GM19238 (cell line): ENCODE data around the gene FAM120AOS.

ENCODE experiments used
- DNase-seq: peaks from one replicate; pipeline ENCODE4 v3.0.0; 2011; ENCODE audit warnings: low spot score; ENCODE audit not compliant: insufficient read length

Gene FAM120AOS

GRCh38 chr9:93467462-93467861, 14.1 kb upstream of the FAM120AOS start:
- no peak for DNase-seq

- DNase-seq: no peak
These were observed 13.7 kb upstream of the FAM120AOS start for GRCh38 chr9:93467062-93467416.

GRCh38 chr9:93466416-93467061, 13.2 kb upstream of the FAM120AOS start:
- DNase-seq: no peak

GRCh38 chr9:93465855-93466254, 12.5 kb upstream of the FAM120AOS start:
- DNase-seq: no peak

GRCh38 chr9:93464876-93465275, 11.5 kb upstream of the FAM120AOS start:
- no peak for DNase-seq

GRCh38 chr9:93464395-93464794, 11.0 kb upstream of the FAM120AOS start:
- DNase-seq: no peak

GRCh38 chr9:93463638-93464248, 10.4 kb upstream of the FAM120AOS start:
- no peak for DNase-seq

- DNase-seq: no peak
These were observed 8.4 kb upstream of the FAM120AOS start for GRCh38 chr9:93461821-93462220.

GRCh38 chr9:93461414-93461743, 8.0 kb upstream of the FAM120AOS start:
- DNase-seq: no peak

- no peak for DNase-seq
These were observed 7.5 kb upstream of the FAM120AOS start for GRCh38 chr9:93460689-93461413.

GRCh38 chr9:93459432-93459847, 6.1 kb upstream of the FAM120AOS start:
- DNase-seq: no peak

- DNase-seq: no peak
These were observed 5.3 kb upstream of the FAM120AOS start for GRCh38 chr9:93458712-93459111.

- DNase-seq: no peak
These were observed 3.6 kb upstream of the FAM120AOS start for GRCh38 chr9:93457006-93457405.

GRCh38 chr9:93456504-93456903, 3.1 kb upstream of the FAM120AOS start:
- DNase-seq: no peak

GRCh38 chr9:93456022-93456421, 2.6 kb upstream of the FAM120AOS start:
- no peak for DNase-seq

GRCh38 chr9:93452710-93453046, 703 bp downstream of the FAM120AOS start:
- DNase-seq: no peak

GRCh38 chr9:93451849-93452709, 1.3 kb downstream of the FAM120AOS start:
- peak; percentile 20 for DNase-seq

- peak; percentile 61 for DNase-seq
These were observed 2.2 kb downstream of the FAM120AOS start, which contains the start of gene FAM120A for GRCh38 chr9:93450945-93451815. FAM120A (plus strand) TSS chr9:93451685; CDS start chr9:93451916, 231 bp downstream.

- no peak for DNase-seq
These were observed 5.7 kb downstream of the FAM120AOS start for GRCh38 chr9:93447655-93448054.

- no peak for DNase-seq
These were observed 7.3 kb downstream of the FAM120AOS start for GRCh38 chr9:93446073-93446472.
